Keratinocyte (primary cell): ENCODE measurements around the gene ADISSP.

Source experiments
- CTCF ChIP-seq, 3 experiments: IDR thresholded peaks in 1 of 3; conservative IDR thresholded peaks in 1 of 3; optimal IDR thresholded peaks in 1 of 3; 2 replicates in 2 of 3; 3 replicates in 1 of 3; pipeline versions ENCODE3 to v1.5.1; 2011; ENCODE audit warnings: low read length in 3 of 3, mild to moderate bottlenecking in 3 of 3, moderate library complexity in 2 of 3, control low read depth in 1 of 3, inconsistent platforms in 1 of 3; ENCODE audit not compliant: insufficient read depth in 2 of 3; ENCODE audit errors: extremely low read depth in 1 of 3
- EZH2 ChIP-seq: IDR thresholded peaks from one replicate; pipeline ENCODE4 v1.6.1; 2012; ENCODE audit warnings: inconsistent platforms, mild to moderate bottlenecking, low read length, moderate library complexity

DNA sequence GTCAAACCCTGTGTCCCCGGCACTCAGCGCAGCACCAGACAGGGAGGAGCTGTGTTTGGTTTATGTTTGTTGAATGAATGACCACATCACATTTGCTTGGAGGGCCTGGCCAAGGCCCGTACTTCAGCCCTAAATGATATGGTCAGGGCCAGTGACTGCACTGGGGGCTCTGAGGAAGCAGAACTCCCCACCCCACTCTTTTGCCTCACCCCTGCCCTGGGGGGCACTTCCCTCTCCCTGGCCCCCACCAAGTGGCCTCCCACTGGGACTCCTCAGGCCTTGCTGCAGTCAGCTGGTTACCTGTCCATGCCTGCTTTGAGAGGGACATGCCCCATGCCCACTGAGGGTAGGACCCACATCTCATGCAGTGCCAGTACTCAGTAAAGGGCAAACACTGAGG is 2.9 kb downstream of the ADISSP start:
- TF ChIP-seq CTCF (optimal IDR thresholded peaks at IDR 0.05 in 1 of 3, IDR thresholded peaks at IDR 0.05 in 1 of 3, conservative IDR thresholded peaks at IDR 0.05 in 1 of 3; ENCODE audit: extremely low read depth in 1 of 3, insufficient read depth in 2 of 3, low read length in 3 of 3) (no peak), EZH2 (no peak)
